HTR-8/SVneo (cell line): ENCODE results near the gene LGALS9.
"Not testable (repeated sequence)": the region's sequence is repeated elsewhere in the genome, so short reads cannot be mapped to it uniquely, and the experiment has no call there.

Experiments
- DNase-seq: peaks from one replicate; pipeline ENCODE4 v3.0.0; 2011; ENCODE audit warnings: low spot score, mixed read lengths; ENCODE audit not compliant: insufficient read length
- FAIRE-seq: peaks from 2 replicates; lab custom pipeline; 2011; peaks lifted over from hg19 to GRCh38; lab: Jason Lieb, UNC

LGALS9 gene

DNA sequence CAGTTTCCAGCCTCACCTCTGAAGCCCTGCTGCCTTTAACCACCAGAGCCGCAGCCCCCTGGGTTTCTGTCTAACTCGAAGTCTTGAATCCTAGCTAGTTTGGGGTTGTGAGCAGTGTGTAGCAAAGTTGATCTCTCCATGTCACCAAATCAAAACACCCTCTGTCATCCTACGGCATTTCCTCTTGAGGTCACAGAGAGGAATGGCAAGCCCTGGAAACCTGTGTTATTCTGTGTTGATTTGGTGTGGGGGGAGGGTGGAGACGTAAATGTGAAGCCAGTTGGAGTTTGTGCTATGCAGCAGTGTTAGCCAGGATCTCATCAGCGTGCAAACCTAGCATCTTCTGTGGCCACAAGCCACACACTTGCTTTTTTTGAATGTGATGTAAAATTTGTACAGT lies 5.1 kb upstream of the LGALS9 start:
- FAIRE-seq (no peak), DNase-seq (no peak)

- FAIRE-seq: no peak
- DNase-seq: no peak
Observed at GRCh38 chr17:27627514-27627913, 3.5 kb upstream of the LGALS9 start.

DNA sequence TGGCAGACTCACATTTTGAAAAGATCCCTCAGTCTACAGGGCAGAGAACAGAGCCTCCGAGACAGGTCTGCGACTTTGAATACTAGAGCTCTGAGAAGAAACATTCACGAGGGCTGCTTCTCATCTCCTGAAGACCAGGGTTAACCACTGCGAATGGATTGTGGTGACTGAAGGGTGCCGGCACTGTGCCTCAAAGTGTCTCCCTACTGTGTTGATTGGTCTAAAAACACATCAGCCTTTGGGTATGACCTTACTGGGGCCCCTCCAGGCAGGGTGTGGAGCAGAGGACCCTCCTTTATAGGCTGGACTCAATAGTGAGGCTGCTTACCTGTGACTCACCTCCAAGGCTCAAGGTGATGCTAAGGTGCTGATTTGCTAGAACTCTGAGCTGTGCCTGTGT lies 2.6 kb upstream of the LGALS9 start:
- DNase-seq (no peak), FAIRE-seq (no peak)

DNA sequence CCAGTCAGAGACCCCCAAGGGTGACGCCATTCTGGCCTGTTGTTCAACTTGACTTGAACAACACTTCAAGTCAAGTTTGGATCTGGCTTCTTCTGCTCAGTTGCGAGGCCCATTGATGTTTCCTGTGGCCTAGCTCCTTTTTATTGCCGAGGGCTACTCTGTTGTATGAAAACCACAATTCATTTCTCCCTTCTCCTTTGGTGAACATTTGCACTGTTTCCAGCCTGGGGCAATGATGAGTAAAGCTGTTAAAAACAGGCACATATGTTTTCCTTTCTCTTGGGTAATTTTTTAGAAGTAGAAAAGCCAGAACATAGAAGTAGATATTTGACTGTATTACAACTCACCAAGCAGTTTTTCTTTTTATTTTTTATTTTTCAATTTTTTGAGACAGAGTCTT lies 1.7 kb upstream of the LGALS9 start:
- FAIRE-seq, DNase-seq: not testable (repeated sequence)

DNA sequence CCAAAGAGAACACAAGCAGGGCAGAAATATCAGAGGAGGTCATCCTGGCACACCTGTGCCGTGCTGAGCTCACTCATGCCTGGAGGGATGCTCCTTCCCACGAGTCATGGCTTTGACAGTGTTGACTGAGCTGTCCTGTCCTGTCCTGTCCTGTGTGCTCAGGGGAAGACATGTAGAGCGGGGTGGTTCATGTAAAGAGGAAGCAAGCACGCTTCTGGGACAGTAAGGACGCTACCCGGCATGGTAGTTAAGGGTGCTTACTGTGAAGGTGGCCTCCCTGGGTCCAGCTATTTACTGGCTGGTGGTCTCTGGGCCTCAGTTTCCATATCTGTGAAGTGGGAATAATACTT lies 398 bp downstream of the LGALS9 start:
- DNase-seq: no peak
- no peak for FAIRE-seq

DNA sequence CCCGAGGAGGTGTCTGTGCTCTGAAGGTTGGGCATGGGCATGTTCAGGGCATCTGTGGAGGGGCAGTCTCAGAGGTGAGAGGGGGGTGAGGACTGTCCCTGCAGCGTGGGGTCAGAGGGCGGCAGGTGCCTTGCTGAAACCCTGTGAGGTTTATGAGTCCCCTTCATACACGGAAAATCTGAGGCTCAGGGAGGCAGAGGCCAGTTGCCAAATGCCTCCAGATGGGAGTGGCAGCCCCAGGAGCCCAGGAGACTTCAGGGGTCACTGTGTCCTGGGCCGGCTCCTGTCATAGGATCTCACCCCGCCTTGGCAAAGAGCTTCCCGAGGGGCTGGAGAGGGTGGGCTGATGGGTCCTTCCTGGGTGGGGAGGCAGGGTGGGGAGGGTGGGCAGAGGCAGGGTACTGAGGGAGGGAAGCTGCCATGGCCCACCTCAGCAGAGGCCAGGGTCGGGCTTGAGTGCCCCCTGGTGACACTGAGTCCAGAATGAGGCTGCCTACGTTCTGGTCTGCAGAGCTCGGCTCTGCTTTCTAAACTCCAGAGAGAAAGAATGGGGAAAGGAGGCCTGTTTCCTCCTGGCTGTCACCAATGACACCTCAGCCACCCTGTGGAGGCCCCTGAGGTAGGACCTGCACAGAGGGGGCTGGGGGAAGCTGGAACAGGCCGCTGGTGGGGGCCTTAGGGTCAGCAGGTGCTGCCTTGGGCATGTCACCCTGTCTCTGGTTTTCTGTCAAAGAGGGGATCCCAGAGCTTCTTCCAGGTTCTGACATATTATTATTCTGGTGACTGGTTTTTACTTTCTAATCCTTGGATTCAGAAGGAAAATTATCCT lies 1.1 kb downstream of the LGALS9 start:
- no peak for DNase-seq

GRCh38 chr17:27632766-27633165 lies 1.8 kb downstream of the LGALS9 start:
- not testable (repeated sequence) for DNase-seq

More for the DNA sequence above, 1.1 kb downstream of the LGALS9 start:
- no peak for FAIRE-seq

GRCh38 chr17:27633312-27634025 lies 2.5 kb downstream of the LGALS9 start:
- FAIRE-seq: no peak
- DNase-seq: no peak

More at GRCh38 chr17:27632766-27633165, 1.8 kb downstream of the LGALS9 start:
- FAIRE-seq: not testable (repeated sequence)

DNA sequence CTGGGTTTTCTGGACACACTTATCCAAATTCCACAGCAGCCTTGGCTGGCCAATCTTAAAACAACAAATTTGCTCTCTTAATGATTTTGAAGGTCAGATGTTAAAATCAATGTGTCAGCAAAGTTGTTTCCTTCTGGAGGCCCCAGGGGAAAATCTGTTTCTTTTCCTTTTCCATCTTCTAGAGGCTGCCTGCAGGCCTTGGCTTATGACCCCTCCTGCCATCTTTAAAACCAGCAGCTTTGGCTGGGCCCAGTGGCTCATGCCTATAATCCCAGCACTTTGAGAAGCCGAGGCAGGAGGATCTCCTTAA lies 3.0 kb downstream of the LGALS9 start:
- no peak for FAIRE-seq
- no peak for DNase-seq

- no peak for DNase-seq
- FAIRE-seq: no peak
Observed at GRCh38 chr17:27634776-27635175, 3.8 kb downstream of the LGALS9 start.

DNA sequence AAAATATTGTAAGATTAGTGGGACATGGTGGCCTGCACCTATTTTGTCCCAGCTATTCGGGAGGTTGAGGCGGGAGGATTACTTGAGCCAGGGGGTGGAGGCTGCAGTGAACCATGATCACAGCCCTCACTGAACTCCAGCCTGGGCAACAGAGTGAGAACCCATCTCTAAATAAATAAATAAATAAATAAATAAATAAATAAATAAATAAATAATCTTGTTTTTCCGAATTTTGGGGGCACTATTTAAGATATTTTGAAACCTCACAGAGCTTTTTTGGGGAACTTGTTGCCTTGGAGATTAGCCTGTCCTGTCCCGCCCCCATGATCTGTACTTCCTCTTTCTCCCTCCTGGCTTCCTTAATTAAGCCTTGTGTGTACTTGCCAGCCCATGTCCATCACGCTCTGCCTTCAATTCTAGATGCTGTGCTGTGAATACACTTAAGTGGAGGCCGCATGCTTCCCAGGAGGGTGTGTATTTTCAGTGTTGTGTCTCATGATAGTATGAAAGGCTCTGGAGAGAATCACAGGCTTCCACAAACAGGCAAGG lies 4.4 kb downstream of the LGALS9 start:
- DNase-seq (no peak), FAIRE-seq (no peak)

- not testable (repeated sequence) for DNase-seq, FAIRE-seq
Observed at GRCh38 chr17:27636005-27636520, 5.1 kb downstream of the LGALS9 start.

DNA sequence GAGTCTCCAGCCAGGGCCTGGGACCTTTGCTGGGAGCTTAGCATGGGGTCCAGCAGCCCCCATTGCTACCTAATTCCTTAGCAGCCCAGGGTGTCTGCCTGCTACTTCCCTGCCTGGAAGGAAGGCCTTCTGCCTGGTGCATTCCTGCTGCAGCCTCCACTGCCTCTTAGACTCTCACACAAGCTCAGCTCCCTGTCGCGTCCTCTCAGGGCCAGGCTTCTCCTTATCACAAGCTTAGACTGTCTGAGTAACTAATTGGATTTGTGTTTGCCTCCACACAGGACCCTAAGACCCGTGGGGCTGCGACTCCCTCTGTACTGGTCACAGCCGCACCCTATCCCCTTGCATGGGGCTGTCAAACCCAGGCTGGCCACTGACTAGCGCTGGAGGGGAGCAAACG lies 6.8 kb downstream of the LGALS9 start:
- not testable (repeated sequence) for FAIRE-seq, DNase-seq

DNA sequence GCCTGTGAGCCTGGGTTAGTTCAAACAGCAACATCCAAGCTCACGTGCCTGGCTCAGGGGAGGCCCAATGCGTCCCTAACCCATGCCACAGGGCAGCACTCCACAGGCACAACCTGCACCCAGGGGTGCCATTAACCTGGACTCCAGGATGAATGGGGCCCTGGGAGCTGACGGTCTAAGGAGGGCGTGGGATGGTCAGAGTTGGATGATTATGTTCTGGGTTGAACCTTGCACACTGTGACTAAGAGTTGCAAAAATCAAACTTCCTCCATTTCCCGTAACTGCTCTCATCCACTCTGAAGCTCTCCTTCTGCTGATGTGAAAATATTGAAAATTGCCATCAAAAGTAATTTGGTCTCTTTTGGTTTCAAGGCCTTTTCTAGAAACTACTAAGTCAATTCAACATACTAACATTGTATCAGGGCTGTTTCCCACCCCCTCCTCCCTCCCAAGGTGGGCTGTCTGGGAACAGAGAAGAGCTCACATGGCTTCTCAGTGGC lies 7.5 kb downstream of the LGALS9 start:
- not testable (repeated sequence) for DNase-seq, FAIRE-seq

GRCh38 chr17:27640790-27641189 lies 9.8 kb downstream of the LGALS9 start:
- no peak for DNase-seq
- FAIRE-seq: no peak

- FAIRE-seq (no peak), DNase-seq (no peak)
Observed at GRCh38 chr17:27644586-27644985, 13.6 kb downstream of the LGALS9 start.

DNA sequence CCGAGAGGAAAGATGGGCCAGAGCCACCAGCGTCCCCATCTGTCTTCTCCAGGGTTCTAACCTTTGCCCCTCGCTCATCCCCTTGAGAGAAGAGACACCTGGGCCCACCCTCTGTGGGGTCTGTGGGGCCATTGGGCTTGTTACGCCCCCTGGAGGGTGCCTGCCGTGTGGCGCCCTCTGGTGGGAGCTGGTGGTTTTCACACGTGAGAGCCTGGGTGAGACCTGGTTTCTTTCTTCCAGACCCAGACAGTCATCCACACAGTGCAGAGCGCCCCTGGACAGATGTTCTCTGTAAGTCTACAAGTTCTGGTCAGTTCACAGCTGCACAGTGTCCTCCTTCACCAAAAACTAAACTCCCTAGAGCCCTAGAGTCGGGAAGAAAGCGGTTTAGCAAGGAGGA lies 14.6 kb downstream of the LGALS9 start:
- not testable (repeated sequence) for FAIRE-seq, DNase-seq

GRCh38 chr17:27646232-27646631 lies 15.2 kb downstream of the LGALS9 start:
- DNase-seq: no peak
- FAIRE-seq: no peak

DNA sequence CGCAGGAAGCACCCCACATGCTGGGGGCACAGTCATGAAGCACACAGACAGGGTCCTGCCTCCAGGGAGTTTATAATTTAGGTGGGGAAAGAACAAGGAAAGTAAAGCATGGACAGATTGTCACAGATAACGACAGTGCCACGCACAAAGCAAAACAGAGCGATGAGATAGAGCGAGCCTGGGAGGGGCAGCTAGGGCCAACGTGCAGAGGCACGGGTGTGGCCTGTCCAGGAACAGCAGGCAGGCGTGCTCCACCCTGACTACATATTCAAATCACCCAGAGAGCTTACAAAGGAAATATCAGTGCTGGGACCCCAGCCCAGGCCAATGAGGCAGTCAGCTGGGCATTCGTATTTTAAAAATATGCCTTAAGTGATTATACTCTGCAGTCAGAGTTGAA lies 16.8 kb downstream of the LGALS9 start:
- DNase-seq (no peak), FAIRE-seq (no peak)

GRCh38 chr17:27649111-27649571 lies 18.2 kb downstream of the LGALS9 start:
- DNase-seq, FAIRE-seq: not testable (repeated sequence)

- no peak for DNase-seq
- no peak for FAIRE-seq
Observed at GRCh38 chr17:27649929-27650328, 18.9 kb downstream of the LGALS9 start.
